HepG2 (cell line): ENCODE results near the gene NCR1. TPM values are rescaled to one million over a fixed set of nuclear protein-coding genes. Genes with fewer than 3 reads are reported as not detected.
A peak's percentile ranks its signal among the peaks of the same experiment; 100 is the strongest.

ENCODE experiments used
- ATAC-seq: fragments of 200-7000 bp; cut with Tn5 transposase; 3 replicates; pipeline ENCODE4 v1.9.1; 2020; ENCODE audit warnings: mild to moderate bottlenecking, moderate library complexity
- BruUV-seq: library from RNA; stranded (reverse); fragments of 400-500 nt; replicated peaks from 2 replicates; lab custom pipeline; 2021; lab: Mats Ljungman, UMichigan
- CTCF ChIA-PET: fragments of 300-600 bp; formaldehyde crosslinking; extraction: SDS; loops from one replicate; lab custom pipeline; 2021; ENCODE audit warnings: low total read pairs, inconsistent platforms, low intra/inter-chr PET ratio; lab: Yijun Ruan, JAX
- POLR2A ChIA-PET: fragments of 350-600 bp; sonication (Branson Sonifier 250); formaldehyde crosslinking; loops from one replicate; lab custom pipeline; 2020; ENCODE audit warnings: antibody characterized with exemption, inconsistent platforms; lab: Yijun Ruan, JAX
- DNase-seq: peaks from one replicate; pipeline ENCODE4 v3.0.0-alpha.2; 2015; ENCODE audit warnings: low spot score
- FAIRE-seq: peaks from 3 replicates; lab custom pipeline; 2011; peaks lifted over from hg19 to GRCh38; lab: Jason Lieb, UNC
- H2AFZ ChIP-seq: one replicate; pipeline ENCODE4 v1.6.1; 2011; ENCODE audit warnings: low read length, inconsistent platforms
- H3K27ac ChIP-seq: fragments of 300-600 bp; 3 replicates; pipeline ENCODE4 v1.8.0; 2011; ENCODE audit warnings: mixed run types, mild to moderate bottlenecking, mixed read lengths, low read length, inconsistent platforms; ENCODE audit not compliant: insufficient read depth; ENCODE audit errors: extremely low read length
- H3K27me3 ChIP-seq, 2 experiments: fragments of 200-600 bp in 1 of 2; 2 replicates in 1 of 2; 3 replicates in 1 of 2; pipeline versions ENCODE4 v1.6.0 to v1.8.0; 2011; ENCODE audit warnings: low read length in 2 of 2, mild to moderate bottlenecking in 2 of 2, moderate library complexity in 2 of 2, inconsistent platforms in 1 of 2; ENCODE audit not compliant: insufficient read depth in 2 of 2, control insufficient read depth in 1 of 2
- H3K36me3 ChIP-seq, 2 experiments: fragments of 200-600 bp in 1 of 2; replicated peaks in 1 of 2; 2 replicates in 1 of 2; 3 replicates in 1 of 2; pipeline versions ENCODE4 v1.5.1 to v1.8.0; 2011; ENCODE audit warnings: low read length in 2 of 2, inconsistent platforms in 1 of 2; ENCODE audit not compliant: insufficient read depth in 2 of 2, control insufficient read depth in 1 of 2
- H3K4me1 ChIP-seq: 2 replicates; pipeline ENCODE4 v1.5.1; 2012; ENCODE audit warnings: low read length, inconsistent platforms; ENCODE audit not compliant: insufficient read depth
- H3K4me2 ChIP-seq: 2 replicates; pipeline ENCODE4 v1.6.0; 2011; ENCODE audit warnings: low read depth, low read length, inconsistent platforms
- H3K4me3 ChIP-seq, 3 experiments: fragments of 200-600 bp in 1 of 3; sonication (generic), shearing (Covaris generic) in 1 of 3; replicated peaks in 1 of 3; 2 replicates each; pipeline ENCODE4 v1.5.1; 2011 to 2016; ENCODE audit warnings: low read length in 3 of 3, inconsistent platforms in 2 of 3, low read depth in 2 of 3, mild to moderate bottlenecking in 2 of 3, control low read depth in 1 of 3, mixed read lengths in 1 of 3; ENCODE audit not compliant: insufficient read depth in 1 of 3
- H3K79me2 ChIP-seq: one replicate; pipeline ENCODE4 v1.6.1; 2011; ENCODE audit warnings: low read length, inconsistent platforms; ENCODE audit not compliant: insufficient read depth
- H3K9ac ChIP-seq: 2 replicates; pipeline ENCODE4 v1.6.0; 2011; ENCODE audit warnings: mild to moderate bottlenecking, low read depth, low read length, inconsistent platforms; ENCODE audit not compliant: insufficient read depth
- H3K9me3 ChIP-seq: 2 replicates; pipeline ENCODE4 v1.5.1; 2012; ENCODE audit warnings: mild to moderate bottlenecking, low read length
- H4K20me1 ChIP-seq: 2 replicates; pipeline ENCODE4 v1.6.0; 2011; ENCODE audit warnings: inconsistent platforms, mild to moderate bottlenecking, low read length, moderate library complexity; ENCODE audit not compliant: insufficient read depth
- HBP1 ChIP-seq: IDR thresholded peaks from 2 replicates; pipeline ENCODE4 v1.6.1; 2016; ENCODE audit warnings: low read depth, control low read depth
- HDAC1 ChIP-seq: sonication (generic); formaldehyde crosslinking; IDR thresholded peaks from 2 replicates; pipeline ENCODE4 v1.5.1; 2020; ENCODE audit warnings: mild to moderate bottlenecking, missing genetic modification reagents
- SRSF1 ChIP-seq: fragments of 200-400 bp; formaldehyde crosslinking; optimal IDR thresholded peaks from 2 replicates; pipeline ENCODE3; 2017; ENCODE audit warnings: mild to moderate bottlenecking, low read depth, low read length, moderate library complexity
- ZNF317 ChIP-seq: sonication (generic); formaldehyde crosslinking; IDR thresholded peaks from 2 replicates; pipeline ENCODE4 v1.5.0; 2020; ENCODE audit warnings: mild to moderate bottlenecking, missing genetic modification reagents
- ZNF629 ChIP-seq: sonication (generic); formaldehyde crosslinking; conservative IDR thresholded peaks from 2 replicates; pipeline ENCODE4 v1.5.0; 2020; ENCODE audit warnings: missing genetic modification reagents
- WGBS: methylation state at CpG from one replicate; pipeline ENCODE4 v1.1.6; 2017; ENCODE audit warnings: low lambda C conversion rate; 5-methylcytosine and 5-hydroxymethylcytosine counted together
- in situ Hi-C: cut with HindIII; loops from 2 replicates; pipeline ENCODE4 v1.10.0; 2017; ENCODE audit warnings: low pct_unique_long_range_greater_than_20kb; ENCODE audit not compliant: extremely low pct_ligation_motif_present
- intact Hi-C: fragments of 100-400 bp; cut with micrococcal nuclease; formaldehyde crosslinking; loops from one replicate; pipeline ENCODE4 v1.10.0; 2022; ENCODE audit not compliant: unreplicated experiment
- polyA plus RNA-seq, 8 experiments: library from polyadenylated mRNA; depleted of rRNA in 3 of 8; stranded (reverse) in 7 of 8; unstranded in 1 of 8; fragments of >200 nt; fragmentation: Illumina TruSeq in 4 of 8; extraction: Trizol in 4 of 8; gene quantifications; 2 replicates each; pipeline versions ENCODE4 v1.2.1 to v1.2.3, GENCODE V29; 2011 to 2016; ENCODE audit warnings: low read depth in 4 of 8, missing spikeins in 1 of 8, mixed read lengths in 1 of 8; ENCODE audit not compliant: insufficient read depth in 1 of 8
- total RNA-seq, 5 experiments: library from RNA; depleted of rRNA; stranded (reverse); fragments of >200 nt; fragmentation: Illumina TruSeq; extraction: Trizol; gene quantifications; 2 replicates each; pipeline ENCODE4 v1.2.3, GENCODE V29; 2016; ENCODE audit warnings: low read depth in 1 of 5
- TF ChIP-seq, protein P1 (sequence below): IDR thresholded peaks from 2 replicates; pipeline ENCODE4 v1.6.1; 2018; ENCODE audit warnings: missing genetic modification reagents, mild to moderate bottlenecking, missing compliant biosample characterization

NCR1 gene
- total and polyA plus RNA-seq, 2 of the 13 experiments (the other 11 are each of a cell fraction or from before 2014, with no cell fraction given), result not detected

DNA sequence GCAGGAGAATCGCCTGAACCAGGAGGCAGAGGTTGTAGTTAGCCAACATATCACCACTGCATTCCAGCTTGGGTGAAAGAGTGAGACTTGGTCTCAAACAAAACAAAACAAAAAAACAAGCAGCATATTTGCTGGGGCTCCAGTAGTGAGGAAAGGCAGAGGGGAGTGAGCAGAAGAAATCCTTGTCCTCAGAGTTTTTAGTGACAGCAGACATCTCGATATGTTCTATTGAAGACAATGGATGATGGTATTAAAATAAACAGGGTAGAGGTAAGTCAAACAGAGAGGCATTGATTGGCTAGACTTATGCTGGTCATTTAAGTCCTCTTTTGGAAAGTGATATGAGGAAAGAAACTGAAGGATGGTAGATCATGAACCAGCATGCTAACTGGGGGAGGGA is 22.4 kb downstream of the NCR1 start:
- in situ Hi-C loops (no loop called here), intact Hi-C loops (no loop called here)
- 6% methylated on average over 2 of the region's 2 CpGs for WGBS
- no peak overlapping the region for H3K4me3 ChIP-seq
- CTCF ChIA-PET, result no interaction called here
- ATAC-seq, result no peak
- H3K36me3 ChIP-seq, result no peaks in the 10 kb centered on the region
- no peak for DNase-seq
- no peak for FAIRE-seq
- no peak overlapping the region for H3K4me2 ChIP-seq
- POLR2A ChIA-PET, result no interaction called here
- H3K79me2 ChIP-seq, result no peaks in the 10 kb centered on the region
- peaks cover 22% of the 10 kb centered on the region for H3K9me3 ChIP-seq
- no peak overlapping the region for H2AFZ ChIP-seq
- no peaks in the 10 kb centered on the region for H4K20me1 ChIP-seq
- no peak overlapping the region for H3K27ac ChIP-seq
- H3K27me3 ChIP-seq, result peaks cover 0 to 1% of the 10 kb centered on the region in 2 experiments; a peak in 2 of 5 replicates
- TF ChIP-seq ZNF317 (CRISPR knock-in tag) (peak; percentile 99), ZNF629 (CRISPR knock-in tag) (no peak)
- H3K9ac ChIP-seq, result no peak overlapping the region
- no peaks in the 10 kb centered on the region for H3K4me1 ChIP-seq
- no TSS peak for BruUV-seq

GRCh38 chr19:54937926-54938325 is 32.0 kb downstream of the NCR1 start:
- Histone ChIP-seq H3K9me3 (no peaks in the 10 kb centered on the region), H3K4me2 (no peak overlapping the region), H4K20me1 (no peaks in the 10 kb centered on the region), H3K36me3 (no peaks in the 10 kb centered on the region), H3K27me3 (peaks cover 5 to 18% of the 10 kb centered on the region in 2 experiments; a peak in 4 of 5 replicates), H3K79me2 (no peaks in the 10 kb centered on the region), H3K27ac (no peak overlapping the region), H2AFZ (no peak overlapping the region), H3K4me1 (no peaks in the 10 kb centered on the region), H3K4me3 (no peak overlapping the region), H3K9ac (no peak overlapping the region)
- FAIRE-seq (no peak), DNase-seq (no peak), ATAC-seq (no peak)
- ChIA-PET CTCF (no interaction called here), POLR2A (no interaction called here)
- TF ChIP-seq HBP1 (CRISPR knock-in tag) (no peak), SRSF1 (no peak), HDAC1 (CRISPR knock-in tag) (no peak)
- TF ChIP-seq, protein P1, sequence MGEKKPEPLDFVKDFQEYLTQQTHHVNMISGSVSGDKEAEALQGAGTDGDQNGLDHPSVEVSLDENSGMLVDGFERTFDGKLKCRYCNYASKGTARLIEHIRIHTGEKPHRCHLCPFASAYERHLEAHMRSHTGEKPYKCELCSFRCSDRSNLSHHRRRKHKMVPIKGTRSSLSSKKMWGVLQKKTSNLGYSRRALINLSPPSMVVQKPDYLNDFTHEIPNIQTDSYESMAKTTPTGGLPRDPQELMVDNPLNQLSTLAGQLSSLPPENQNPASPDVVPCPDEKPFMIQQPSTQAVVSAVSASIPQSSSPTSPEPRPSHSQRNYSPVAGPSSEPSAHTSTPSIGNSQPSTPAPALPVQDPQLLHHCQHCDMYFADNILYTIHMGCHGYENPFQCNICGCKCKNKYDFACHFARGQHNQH (CRISPR knock-in tag), result no peak
- BruUV-seq, result no TSS peak
- in situ Hi-C loops, result no loop called here
- 4% methylated on average over 7 of the region's 9 CpGs for whole genome bisulfite sequencing
- intact Hi-C loops, result no loop called here
